Measurements from ENCODE around the gene HLTF.

DNA sequence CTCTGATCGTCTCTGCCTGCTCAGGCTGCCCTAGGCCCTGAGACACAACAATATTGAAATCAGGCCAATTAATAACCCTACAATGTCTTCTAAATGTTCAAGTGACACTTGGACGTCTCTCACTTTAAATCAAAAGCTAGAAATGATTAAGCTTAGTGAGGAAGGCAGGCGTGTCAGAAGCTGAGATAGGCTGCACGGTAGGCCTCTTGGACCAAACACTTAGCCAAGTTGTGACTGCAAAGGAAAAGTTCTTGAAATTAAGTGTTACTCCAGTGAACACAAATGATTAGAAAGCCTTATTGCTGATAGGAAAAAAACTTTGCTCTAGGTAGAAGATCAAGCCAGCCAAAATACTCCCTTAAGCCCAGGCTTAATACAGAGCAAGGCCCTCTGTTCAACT is 45.3 kb upstream of the HLTF start:
- TF ChIP-seq, protein P1, sequence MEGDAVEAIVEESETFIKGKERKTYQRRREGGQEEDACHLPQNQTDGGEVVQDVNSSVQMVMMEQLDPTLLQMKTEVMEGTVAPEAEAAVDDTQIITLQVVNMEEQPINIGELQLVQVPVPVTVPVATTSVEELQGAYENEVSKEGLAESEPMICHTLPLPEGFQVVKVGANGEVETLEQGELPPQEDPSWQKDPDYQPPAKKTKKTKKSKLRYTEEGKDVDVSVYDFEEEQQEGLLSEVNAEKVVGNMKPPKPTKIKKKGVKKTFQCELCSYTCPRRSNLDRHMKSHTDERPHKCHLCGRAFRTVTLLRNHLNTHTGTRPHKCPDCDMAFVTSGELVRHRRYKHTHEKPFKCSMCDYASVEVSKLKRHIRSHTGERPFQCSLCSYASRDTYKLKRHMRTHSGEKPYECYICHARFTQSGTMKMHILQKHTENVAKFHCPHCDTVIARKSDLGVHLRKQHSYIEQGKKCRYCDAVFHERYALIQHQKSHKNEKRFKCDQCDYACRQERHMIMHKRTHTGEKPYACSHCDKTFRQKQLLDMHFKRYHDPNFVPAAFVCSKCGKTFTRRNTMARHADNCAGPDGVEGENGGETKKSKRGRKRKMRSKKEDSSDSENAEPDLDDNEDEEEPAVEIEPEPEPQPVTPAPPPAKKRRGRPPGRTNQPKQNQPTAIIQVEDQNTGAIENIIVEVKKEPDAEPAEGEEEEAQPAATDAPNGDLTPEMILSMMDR (conservative IDR thresholded peaks at IDR 0.05 in 1 of 2, IDR thresholded peaks at IDR 0.05 in 1 of 2; ENCODE audit: low read depth in 1 of 2, low read length in 2 of 2): no peak
- no peak for TF ChIP-seq EZH2 (IDR thresholded peaks at IDR 0.05; ENCODE audit: low read length, missing control alignments)
